SK-N-SH (cell line): Measurements from ENCODE around the gene ZDHHC14. TPM values are rescaled to one million over a fixed set of nuclear protein-coding genes. Genes with fewer than 3 reads are reported as not detected.

Source experiments
- CTCF ChIA-PET: fragments of 300-600, 350-600 bp; formaldehyde crosslinking; extraction: SDS; loops from one replicate; lab custom pipeline; 2021; lab: Yijun Ruan, JAX
- POLR2A ChIA-PET: fragments of 350-600 bp; sonication (Branson Sonifier 250); formaldehyde crosslinking; extraction: SDS; loops from one replicate; lab custom pipeline; 2020; ENCODE audit warnings: antibody characterized with exemption, inconsistent platforms; lab: Yijun Ruan, JAX
- DNase-seq: peaks from one replicate; pipeline ENCODE4 v3.0.0; 2012
- H2AFZ ChIP-seq: fragments of 200-600 bp; sonication (generic); 2 replicates; pipeline ENCODE4 v1.8.1; 2016; ENCODE audit warnings: antibody characterized with exemption, mild to moderate bottlenecking, low read depth
- H3F3A ChIP-seq: fragments of 200-600 bp; sonication (generic); replicated peaks from 2 replicates; pipeline ENCODE3; 2016; ENCODE audit warnings: antibody characterized with exemption, mild to moderate bottlenecking; ENCODE audit not compliant: insufficient read depth
- H3K27ac ChIP-seq, 2 experiments: fragments of 200-500 bp in 1 of 2; fragments of 200-600 bp in 1 of 2; sonication (Bioruptor generic) in 1 of 2; sonication (generic), shearing (Covaris generic) in 1 of 2; 2 replicates each; pipeline versions ENCODE4 v1.5.1 to v1.6.1; 2014 to 2016; ENCODE audit warnings: low read depth in 2 of 2, inconsistent platforms in 1 of 2, low read length in 1 of 2, mild to moderate bottlenecking in 1 of 2, mixed read lengths in 1 of 2
- H3K27me3 ChIP-seq: fragments of 200-600 bp; sonication (generic), shearing (Covaris generic); 2 replicates; pipeline ENCODE4 v1.6.1; 2016; ENCODE audit warnings: mixed run types; ENCODE audit not compliant: insufficient read depth
- H3K36me3 ChIP-seq, 2 experiments: fragments of 200-500 bp in 1 of 2; fragments of 200-600 bp in 1 of 2; sonication (Bioruptor generic) in 1 of 2; sonication (generic) in 1 of 2; replicated peaks in 1 of 2; 2 replicates each; pipeline versions ENCODE3 to v1.5.1; 2014 to 2016; ENCODE audit warnings: low read length in 1 of 2, mild to moderate bottlenecking in 1 of 2; ENCODE audit not compliant: insufficient read depth in 2 of 2, control insufficient read depth in 1 of 2
- H3K4me1 ChIP-seq, 2 experiments: fragments of 200-500 bp in 1 of 2; fragments of 200-600 bp in 1 of 2; sonication (Bioruptor generic) in 1 of 2; sonication (generic), shearing (Covaris generic) in 1 of 2; 2 replicates each; pipeline versions ENCODE4 v1.5.1 to v1.6.1; 2014 to 2016; ENCODE audit warnings: low read depth in 1 of 2, low read length in 1 of 2, mixed run types in 1 of 2; ENCODE audit not compliant: insufficient read depth in 2 of 2, control insufficient read depth in 1 of 2
- H3K4me2 ChIP-seq: fragments of 200-600 bp; sonication (generic), shearing (Covaris generic); 2 replicates; pipeline ENCODE4 v1.6.1; 2017; ENCODE audit warnings: mixed run types
- H3K4me3 ChIP-seq, 2 experiments: fragments of 200-500 bp in 1 of 2; fragments of 200-600 bp in 1 of 2; sonication (Bioruptor generic) in 1 of 2; sonication (generic), shearing (Covaris generic) in 1 of 2; 2 replicates each; pipeline versions ENCODE4 v1.5.1 to v1.8.1; 2014 to 2016; ENCODE audit warnings: low read depth in 2 of 2, inconsistent platforms in 1 of 2, low read length in 1 of 2, mild to moderate bottlenecking in 1 of 2, mixed read lengths in 1 of 2, moderate library complexity in 1 of 2
- H3K79me2 ChIP-seq: fragments of 200-600 bp; sonication (generic); 2 replicates; pipeline ENCODE4 v1.8.1; 2017; ENCODE audit warnings: mild to moderate bottlenecking; ENCODE audit not compliant: insufficient read depth
- H3K9ac ChIP-seq: fragments of 200-600 bp; sonication (generic); 2 replicates; pipeline ENCODE4 v1.6.1; 2017; ENCODE audit warnings: mixed run types
- H3K9me2 ChIP-seq: fragments of 200-600 bp; sonication (generic); 2 replicates; pipeline ENCODE4 v1.6.1; 2017; ENCODE audit warnings: mixed run types
- H3K9me3 ChIP-seq: fragments of 200-600 bp; sonication (generic); 2 replicates; pipeline ENCODE4 v1.6.1; 2017; ENCODE audit warnings: mixed run types, mild to moderate bottlenecking, moderate library complexity
- H4K20me1 ChIP-seq: fragments of 200-600 bp; sonication (generic); 2 replicates; pipeline ENCODE4 v1.6.1; 2017; ENCODE audit warnings: mild to moderate bottlenecking, mixed run types; ENCODE audit not compliant: insufficient read depth
- EP300 ChIP-seq, 2 experiments: IDR thresholded peaks; 2 replicates each; pipeline versions ENCODE4 v1.4.0 to v1.6.1; 2012; ENCODE audit warnings: borderline replicate concordance in 1 of 2, low read depth in 1 of 2, low read length in 1 of 2
- EZH2phosphoT487 ChIP-seq: fragments of 200-600 bp; sonication (generic); IDR thresholded peaks from 2 replicates; pipeline ENCODE4 v1.6.1; 2017; ENCODE audit warnings: low read depth, mixed run types, mild to moderate bottlenecking, antibody characterized with exemption, moderate library complexity, borderline replicate concordance
- FOXJ3 ChIP-seq: sonication (generic); formaldehyde crosslinking; IDR thresholded peaks from 2 replicates; pipeline ENCODE4 v1.5.1; 2020; ENCODE audit warnings: mild to moderate bottlenecking, missing genetic modification reagents
- FOXM1 ChIP-seq: IDR thresholded peaks from 2 replicates; pipeline ENCODE4 v1.4.0; 2012; ENCODE audit warnings: low read depth, mild to moderate bottlenecking
- GABPA ChIP-seq: IDR thresholded peaks from 2 replicates; pipeline ENCODE4 v1.4.0; 2012; ENCODE audit warnings: low read depth, mild to moderate bottlenecking
- MEF2A ChIP-seq: IDR thresholded peaks from 2 replicates; pipeline ENCODE4 v1.4.0; 2012; ENCODE audit warnings: low read depth, borderline replicate concordance
- MXI1 ChIP-seq: IDR thresholded peaks from 2 replicates; pipeline ENCODE4 v1.6.1; 2012; ENCODE audit warnings: mild to moderate bottlenecking, low read depth, low read length, improper control_type of control experiment
- RXRA ChIP-seq: IDR thresholded peaks from 2 replicates; pipeline ENCODE4 v1.4.0; 2012; ENCODE audit warnings: low read depth, mild to moderate bottlenecking, borderline replicate concordance
- SIN3A ChIP-seq: IDR thresholded peaks from 2 replicates; pipeline ENCODE4 v1.6.1; 2012; ENCODE audit warnings: low read depth, mild to moderate bottlenecking, low read length, moderate library complexity, borderline replicate concordance
- SMC3 ChIP-seq: IDR thresholded peaks from 2 replicates; pipeline ENCODE4 v1.6.1; 2012; ENCODE audit warnings: low read depth, low read length, improper control_type of control experiment
- TAF1 ChIP-seq: IDR thresholded peaks from 2 replicates; pipeline ENCODE4 v1.6.1; 2012; ENCODE audit warnings: low read depth, mild to moderate bottlenecking, low read length, moderate library complexity, borderline replicate concordance
- WGBS: methylation state at CpG from one replicate; pipeline ENCODE4 v1.1.6; 2017; ENCODE audit warnings: low lambda C conversion rate; 5-methylcytosine and 5-hydroxymethylcytosine counted together
- polyA plus RNA-seq, 3 experiments: library from polyadenylated mRNA; depleted of rRNA; stranded (reverse); fragments of >200 nt; gene quantifications; 2 replicates each; pipeline ENCODE4 v1.2.3, GENCODE V29; 2012
- TF ChIP-seq, protein P1 (sequence below): IDR thresholded peaks from 2 replicates; pipeline ENCODE4 v1.4.0; 2012; ENCODE audit warnings: low read depth, borderline replicate concordance
- TF ChIP-seq, protein P2 (sequence below): IDR thresholded peaks from 2 replicates; pipeline ENCODE4 v1.6.1; 2012; ENCODE audit warnings: mild to moderate bottlenecking, low read depth, low read length, moderate library complexity
- TF ChIP-seq, protein P3 (sequence below): fragments of 200-600 bp; sonication (generic); IDR thresholded peaks from 2 replicates; pipeline ENCODE4 v1.6.1; 2017; ENCODE audit warnings: antibody characterized with exemption, mild to moderate bottlenecking, moderate library complexity
- TF ChIP-seq, protein P4 (sequence below): fragments of 150-350 bp; IDR thresholded peaks from 2 replicates; pipeline ENCODE4 v1.6.1; 2017; ENCODE audit warnings: antibody characterized with exemption, low read length, low read depth, borderline replicate concordance
- TF ChIP-seq, protein P5 (sequence below): IDR thresholded peaks from 2 replicates; pipeline ENCODE4 v1.4.0; 2012; ENCODE audit warnings: low read depth

ZDHHC14 gene
- polyA plus RNA-seq, 1 of the 3 experiments (the other 2 are of a cell fraction), result 5.4 TPM

DNA sequence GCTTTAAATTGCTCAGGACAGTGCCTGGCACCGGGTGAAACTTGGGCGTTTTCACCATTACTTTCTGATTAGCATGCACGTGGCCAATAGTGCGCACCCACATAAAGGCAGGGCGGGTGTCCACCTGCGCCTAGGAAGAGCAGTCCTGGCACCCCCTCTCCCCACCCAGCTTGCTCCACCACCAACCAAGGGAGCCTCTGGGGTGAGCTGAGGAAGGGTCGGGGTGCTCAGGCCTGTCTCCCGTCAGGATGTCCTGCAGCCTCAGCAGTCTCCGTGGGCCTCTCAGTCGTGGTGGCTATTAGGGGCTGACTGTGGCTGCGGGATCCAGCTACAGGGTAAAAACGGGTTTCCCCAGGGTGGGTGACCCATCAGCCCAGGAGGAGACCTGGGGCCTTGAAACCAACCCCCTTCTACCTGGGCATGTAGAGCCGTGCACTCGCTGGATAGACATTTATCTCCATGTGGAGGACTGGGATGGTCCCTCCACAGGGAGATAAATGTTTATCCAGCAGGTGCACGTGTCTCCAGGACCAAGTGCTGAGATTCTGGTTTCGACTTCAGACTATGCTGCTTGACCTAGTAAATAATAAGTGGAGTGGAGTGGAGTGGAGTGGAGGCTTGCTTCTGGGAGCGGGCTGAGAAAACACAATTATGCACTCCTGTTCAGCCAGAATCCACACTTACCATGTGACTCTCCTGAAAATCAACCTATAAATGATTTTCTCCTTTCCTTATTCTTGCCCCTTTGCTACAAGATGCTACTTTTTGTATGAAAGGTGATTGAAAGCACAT, 91.1 kb downstream of the ZDHHC14 start:
- Histone ChIP-seq H3K9me2 (0 out of 2 replicates have a peak, but pooled peaks cover 4% of the 10 kb centered on the region), H3K27ac (no peak overlapping the region), H2AFZ (no peak overlapping the region), H3K4me3 (no peak overlapping the region), H3F3A (no peaks in the 10 kb centered on the region), H3K36me3 (no peaks in the 10 kb centered on the region), H3K9me3 (no peaks in the 10 kb centered on the region; the same call in 1 of the 2 replicates), H3K9ac (no peak overlapping the region), H3K4me1 (peaks cover 0 to 2% of the 10 kb centered on the region in 2 experiments; a peak in 1 of 4 replicates), H3K79me2 (no peaks in the 10 kb centered on the region), H3K4me2 (no peak overlapping the region), H4K20me1 (no peaks in the 10 kb centered on the region), H3K27me3 (no peaks in the 10 kb centered on the region)
- POLR2A ChIA-PET, result no interaction called here
- DNase-seq, result no peak
- 93% methylated on average over 12 of the region's 17 CpGs for WGBS
- TF ChIP-seq MXI1 (no peak), SMC3 (no peak), RXRA (no peak), EP300 (IDR thresholded peaks at IDR 0.05; ENCODE audit: borderline replicate concordance in 1 of 2, low read depth in 1 of 2, low read length in 1 of 2) (no peak), SIN3A (no peak), FOXM1 (no peak), GABPA (no peak), TAF1 (no peak), FOXJ3 (CRISPR knock-in tag) (no peak), MEF2A (no peak), EZH2phosphoT487 (no peak)
- TF ChIP-seq, protein P1, sequence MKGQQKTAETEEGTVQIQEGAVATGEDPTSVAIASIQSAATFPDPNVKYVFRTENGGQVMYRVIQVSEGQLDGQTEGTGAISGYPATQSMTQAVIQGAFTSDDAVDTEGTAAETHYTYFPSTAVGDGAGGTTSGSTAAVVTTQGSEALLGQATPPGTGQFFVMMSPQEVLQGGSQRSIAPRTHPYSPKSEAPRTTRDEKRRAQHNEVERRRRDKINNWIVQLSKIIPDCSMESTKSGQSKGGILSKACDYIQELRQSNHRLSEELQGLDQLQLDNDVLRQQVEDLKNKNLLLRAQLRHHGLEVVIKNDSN, result no peak
- TF ChIP-seq, protein P2, sequence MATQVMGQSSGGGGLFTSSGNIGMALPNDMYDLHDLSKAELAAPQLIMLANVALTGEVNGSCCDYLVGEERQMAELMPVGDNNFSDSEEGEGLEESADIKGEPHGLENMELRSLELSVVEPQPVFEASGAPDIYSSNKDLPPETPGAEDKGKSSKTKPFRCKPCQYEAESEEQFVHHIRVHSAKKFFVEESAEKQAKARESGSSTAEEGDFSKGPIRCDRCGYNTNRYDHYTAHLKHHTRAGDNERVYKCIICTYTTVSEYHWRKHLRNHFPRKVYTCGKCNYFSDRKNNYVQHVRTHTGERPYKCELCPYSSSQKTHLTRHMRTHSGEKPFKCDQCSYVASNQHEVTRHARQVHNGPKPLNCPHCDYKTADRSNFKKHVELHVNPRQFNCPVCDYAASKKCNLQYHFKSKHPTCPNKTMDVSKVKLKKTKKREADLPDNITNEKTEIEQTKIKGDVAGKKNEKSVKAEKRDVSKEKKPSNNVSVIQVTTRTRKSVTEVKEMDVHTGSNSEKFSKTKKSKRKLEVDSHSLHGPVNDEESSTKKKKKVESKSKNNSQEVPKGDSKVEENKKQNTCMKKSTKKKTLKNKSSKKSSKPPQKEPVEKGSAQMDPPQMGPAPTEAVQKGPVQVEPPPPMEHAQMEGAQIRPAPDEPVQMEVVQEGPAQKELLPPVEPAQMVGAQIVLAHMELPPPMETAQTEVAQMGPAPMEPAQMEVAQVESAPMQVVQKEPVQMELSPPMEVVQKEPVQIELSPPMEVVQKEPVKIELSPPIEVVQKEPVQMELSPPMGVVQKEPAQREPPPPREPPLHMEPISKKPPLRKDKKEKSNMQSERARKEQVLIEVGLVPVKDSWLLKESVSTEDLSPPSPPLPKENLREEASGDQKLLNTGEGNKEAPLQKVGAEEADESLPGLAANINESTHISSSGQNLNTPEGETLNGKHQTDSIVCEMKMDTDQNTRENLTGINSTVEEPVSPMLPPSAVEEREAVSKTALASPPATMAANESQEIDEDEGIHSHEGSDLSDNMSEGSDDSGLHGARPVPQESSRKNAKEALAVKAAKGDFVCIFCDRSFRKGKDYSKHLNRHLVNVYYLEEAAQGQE, result no peak
- TF ChIP-seq, protein P3, sequence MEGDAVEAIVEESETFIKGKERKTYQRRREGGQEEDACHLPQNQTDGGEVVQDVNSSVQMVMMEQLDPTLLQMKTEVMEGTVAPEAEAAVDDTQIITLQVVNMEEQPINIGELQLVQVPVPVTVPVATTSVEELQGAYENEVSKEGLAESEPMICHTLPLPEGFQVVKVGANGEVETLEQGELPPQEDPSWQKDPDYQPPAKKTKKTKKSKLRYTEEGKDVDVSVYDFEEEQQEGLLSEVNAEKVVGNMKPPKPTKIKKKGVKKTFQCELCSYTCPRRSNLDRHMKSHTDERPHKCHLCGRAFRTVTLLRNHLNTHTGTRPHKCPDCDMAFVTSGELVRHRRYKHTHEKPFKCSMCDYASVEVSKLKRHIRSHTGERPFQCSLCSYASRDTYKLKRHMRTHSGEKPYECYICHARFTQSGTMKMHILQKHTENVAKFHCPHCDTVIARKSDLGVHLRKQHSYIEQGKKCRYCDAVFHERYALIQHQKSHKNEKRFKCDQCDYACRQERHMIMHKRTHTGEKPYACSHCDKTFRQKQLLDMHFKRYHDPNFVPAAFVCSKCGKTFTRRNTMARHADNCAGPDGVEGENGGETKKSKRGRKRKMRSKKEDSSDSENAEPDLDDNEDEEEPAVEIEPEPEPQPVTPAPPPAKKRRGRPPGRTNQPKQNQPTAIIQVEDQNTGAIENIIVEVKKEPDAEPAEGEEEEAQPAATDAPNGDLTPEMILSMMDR, result no peak
- TF ChIP-seq, protein P4, sequence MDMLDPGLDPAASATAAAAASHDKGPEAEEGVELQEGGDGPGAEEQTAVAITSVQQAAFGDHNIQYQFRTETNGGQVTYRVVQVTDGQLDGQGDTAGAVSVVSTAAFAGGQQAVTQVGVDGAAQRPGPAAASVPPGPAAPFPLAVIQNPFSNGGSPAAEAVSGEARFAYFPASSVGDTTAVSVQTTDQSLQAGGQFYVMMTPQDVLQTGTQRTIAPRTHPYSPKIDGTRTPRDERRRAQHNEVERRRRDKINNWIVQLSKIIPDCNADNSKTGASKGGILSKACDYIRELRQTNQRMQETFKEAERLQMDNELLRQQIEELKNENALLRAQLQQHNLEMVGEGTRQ, result no peak
- TF ChIP-seq, protein P5, sequence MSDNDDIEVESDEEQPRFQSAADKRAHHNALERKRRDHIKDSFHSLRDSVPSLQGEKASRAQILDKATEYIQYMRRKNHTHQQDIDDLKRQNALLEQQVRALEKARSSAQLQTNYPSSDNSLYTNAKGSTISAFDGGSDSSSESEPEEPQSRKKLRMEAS, result no peak
- CTCF ChIA-PET, result no interaction called here
